ENCODE data around the gene MAP2K5.

DNA sequence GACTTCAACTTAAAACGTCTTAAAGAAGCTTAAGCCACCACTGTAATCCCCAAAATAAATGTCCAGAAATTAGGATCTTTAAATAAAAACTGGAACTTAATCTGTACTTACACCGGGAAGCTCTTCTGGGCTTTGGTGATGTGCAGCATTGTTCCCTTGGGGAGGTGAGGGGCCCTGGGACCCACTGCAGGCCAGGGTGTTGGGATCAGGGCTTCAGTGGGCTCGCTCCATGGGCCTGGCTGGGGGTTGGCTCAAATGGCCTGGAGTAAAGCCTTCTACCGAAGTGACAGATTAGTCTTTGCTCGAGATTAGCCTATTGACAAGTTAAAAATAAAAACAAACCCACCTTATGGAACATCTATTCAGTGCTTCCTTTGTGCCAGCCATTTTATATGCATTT, 303.5 kb downstream of the MAP2K5 start:
- TF ChIP-seq, protein P1, sequence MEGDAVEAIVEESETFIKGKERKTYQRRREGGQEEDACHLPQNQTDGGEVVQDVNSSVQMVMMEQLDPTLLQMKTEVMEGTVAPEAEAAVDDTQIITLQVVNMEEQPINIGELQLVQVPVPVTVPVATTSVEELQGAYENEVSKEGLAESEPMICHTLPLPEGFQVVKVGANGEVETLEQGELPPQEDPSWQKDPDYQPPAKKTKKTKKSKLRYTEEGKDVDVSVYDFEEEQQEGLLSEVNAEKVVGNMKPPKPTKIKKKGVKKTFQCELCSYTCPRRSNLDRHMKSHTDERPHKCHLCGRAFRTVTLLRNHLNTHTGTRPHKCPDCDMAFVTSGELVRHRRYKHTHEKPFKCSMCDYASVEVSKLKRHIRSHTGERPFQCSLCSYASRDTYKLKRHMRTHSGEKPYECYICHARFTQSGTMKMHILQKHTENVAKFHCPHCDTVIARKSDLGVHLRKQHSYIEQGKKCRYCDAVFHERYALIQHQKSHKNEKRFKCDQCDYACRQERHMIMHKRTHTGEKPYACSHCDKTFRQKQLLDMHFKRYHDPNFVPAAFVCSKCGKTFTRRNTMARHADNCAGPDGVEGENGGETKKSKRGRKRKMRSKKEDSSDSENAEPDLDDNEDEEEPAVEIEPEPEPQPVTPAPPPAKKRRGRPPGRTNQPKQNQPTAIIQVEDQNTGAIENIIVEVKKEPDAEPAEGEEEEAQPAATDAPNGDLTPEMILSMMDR (IDR thresholded peaks at IDR 0.05): no peak
- no peak for TF ChIP-seq POLR2A (IDR thresholded peaks at IDR 0.05)

Data from tibial nerve (tissue), 3 donors.